SK-N-SH (cell line): Measurements from ENCODE around the gene RPL37A. TPM values are rescaled to one million over a fixed set of nuclear protein-coding genes. Genes with fewer than 3 reads are reported as not detected.

Experiments used
- CTCF ChIA-PET: fragments of 300-600, 350-600 bp; formaldehyde crosslinking; extraction: SDS; loops from one replicate; lab custom pipeline; 2021; lab: Yijun Ruan, JAX
- POLR2A ChIA-PET: fragments of 350-600 bp; sonication (Branson Sonifier 250); formaldehyde crosslinking; extraction: SDS; loops from one replicate; lab custom pipeline; 2020; ENCODE audit warnings: antibody characterized with exemption, inconsistent platforms; lab: Yijun Ruan, JAX
- DNase-seq: peaks from one replicate; pipeline ENCODE4 v3.0.0; 2012
- H2AFZ ChIP-seq: fragments of 200-600 bp; sonication (generic); 2 replicates; pipeline ENCODE4 v1.8.1; 2016; ENCODE audit warnings: antibody characterized with exemption, mild to moderate bottlenecking, low read depth
- H3F3A ChIP-seq: fragments of 200-600 bp; sonication (generic); replicated peaks from 2 replicates; pipeline ENCODE3; 2016; ENCODE audit warnings: antibody characterized with exemption, mild to moderate bottlenecking; ENCODE audit not compliant: insufficient read depth
- H3K27ac ChIP-seq, 2 experiments: fragments of 200-500 bp in 1 of 2; fragments of 200-600 bp in 1 of 2; sonication (Bioruptor generic) in 1 of 2; sonication (generic), shearing (Covaris generic) in 1 of 2; 2 replicates each; pipeline versions ENCODE4 v1.5.1 to v1.6.1; 2014 to 2016; ENCODE audit warnings: low read depth in 2 of 2, inconsistent platforms in 1 of 2, low read length in 1 of 2, mild to moderate bottlenecking in 1 of 2, mixed read lengths in 1 of 2
- H3K27me3 ChIP-seq: fragments of 200-600 bp; sonication (generic), shearing (Covaris generic); 2 replicates; pipeline ENCODE4 v1.6.1; 2016; ENCODE audit warnings: mixed run types; ENCODE audit not compliant: insufficient read depth
- H3K36me3 ChIP-seq, 2 experiments: fragments of 200-500 bp in 1 of 2; fragments of 200-600 bp in 1 of 2; sonication (Bioruptor generic) in 1 of 2; sonication (generic) in 1 of 2; replicated peaks in 1 of 2; 2 replicates each; pipeline versions ENCODE3 to v1.5.1; 2014 to 2016; ENCODE audit warnings: low read length in 1 of 2, mild to moderate bottlenecking in 1 of 2; ENCODE audit not compliant: insufficient read depth in 2 of 2, control insufficient read depth in 1 of 2
- H3K4me1 ChIP-seq, 2 experiments: fragments of 200-500 bp in 1 of 2; fragments of 200-600 bp in 1 of 2; sonication (Bioruptor generic) in 1 of 2; sonication (generic), shearing (Covaris generic) in 1 of 2; 2 replicates each; pipeline versions ENCODE4 v1.5.1 to v1.6.1; 2014 to 2016; ENCODE audit warnings: low read depth in 1 of 2, low read length in 1 of 2, mixed run types in 1 of 2; ENCODE audit not compliant: insufficient read depth in 2 of 2, control insufficient read depth in 1 of 2
- H3K4me2 ChIP-seq: fragments of 200-600 bp; sonication (generic), shearing (Covaris generic); 2 replicates; pipeline ENCODE4 v1.6.1; 2017; ENCODE audit warnings: mixed run types
- H3K4me3 ChIP-seq, 2 experiments: fragments of 200-500 bp in 1 of 2; fragments of 200-600 bp in 1 of 2; sonication (Bioruptor generic) in 1 of 2; sonication (generic), shearing (Covaris generic) in 1 of 2; 2 replicates each; pipeline versions ENCODE4 v1.5.1 to v1.8.1; 2014 to 2016; ENCODE audit warnings: low read depth in 2 of 2, inconsistent platforms in 1 of 2, low read length in 1 of 2, mild to moderate bottlenecking in 1 of 2, mixed read lengths in 1 of 2, moderate library complexity in 1 of 2
- H3K79me2 ChIP-seq: fragments of 200-600 bp; sonication (generic); 2 replicates; pipeline ENCODE4 v1.8.1; 2017; ENCODE audit warnings: mild to moderate bottlenecking; ENCODE audit not compliant: insufficient read depth
- H3K9ac ChIP-seq: fragments of 200-600 bp; sonication (generic); 2 replicates; pipeline ENCODE4 v1.6.1; 2017; ENCODE audit warnings: mixed run types
- H3K9me2 ChIP-seq: fragments of 200-600 bp; sonication (generic); 2 replicates; pipeline ENCODE4 v1.6.1; 2017; ENCODE audit warnings: mixed run types
- H3K9me3 ChIP-seq: fragments of 200-600 bp; sonication (generic); 2 replicates; pipeline ENCODE4 v1.6.1; 2017; ENCODE audit warnings: mixed run types, mild to moderate bottlenecking, moderate library complexity
- H4K20me1 ChIP-seq: fragments of 200-600 bp; sonication (generic); 2 replicates; pipeline ENCODE4 v1.6.1; 2017; ENCODE audit warnings: mild to moderate bottlenecking, mixed run types; ENCODE audit not compliant: insufficient read depth
- ELF1 ChIP-seq: IDR thresholded peaks from 2 replicates; pipeline ENCODE4 v1.4.0; 2012
- EP300 ChIP-seq, 2 experiments: IDR thresholded peaks; 2 replicates each; pipeline versions ENCODE4 v1.4.0 to v1.6.1; 2012; ENCODE audit warnings: borderline replicate concordance in 1 of 2, low read depth in 1 of 2, low read length in 1 of 2
- EZH2phosphoT487 ChIP-seq: fragments of 200-600 bp; sonication (generic); IDR thresholded peaks from 2 replicates; pipeline ENCODE4 v1.6.1; 2017; ENCODE audit warnings: low read depth, mixed run types, mild to moderate bottlenecking, antibody characterized with exemption, moderate library complexity, borderline replicate concordance
- FOSL2 ChIP-seq: IDR thresholded peaks from 2 replicates; pipeline ENCODE4 v1.4.0; 2012; ENCODE audit warnings: low read depth, mild to moderate bottlenecking, moderate library complexity, borderline replicate concordance
- FOXJ3 ChIP-seq: sonication (generic); formaldehyde crosslinking; IDR thresholded peaks from 2 replicates; pipeline ENCODE4 v1.5.1; 2020; ENCODE audit warnings: mild to moderate bottlenecking, missing genetic modification reagents
- FOXM1 ChIP-seq: IDR thresholded peaks from 2 replicates; pipeline ENCODE4 v1.4.0; 2012; ENCODE audit warnings: low read depth, mild to moderate bottlenecking
- MEF2A ChIP-seq: IDR thresholded peaks from 2 replicates; pipeline ENCODE4 v1.4.0; 2012; ENCODE audit warnings: low read depth, borderline replicate concordance
- MXI1 ChIP-seq: IDR thresholded peaks from 2 replicates; pipeline ENCODE4 v1.6.1; 2012; ENCODE audit warnings: mild to moderate bottlenecking, low read depth, low read length, improper control_type of control experiment
- NFIC ChIP-seq: IDR thresholded peaks from 2 replicates; pipeline ENCODE4 v1.4.0; 2012; ENCODE audit warnings: borderline replicate concordance
- NRF1 ChIP-seq: IDR thresholded peaks from 2 replicates; pipeline ENCODE4 v1.6.1; 2012; ENCODE audit warnings: low read depth, mild to moderate bottlenecking, low read length
- POLR2AphosphoS5 ChIP-seq: IDR thresholded peaks from 2 replicates; pipeline ENCODE4 v1.6.1; 2012; ENCODE audit warnings: low read depth, low read length
- RAD21 ChIP-seq: IDR thresholded peaks from 2 replicates; pipeline ENCODE4 v1.6.1; 2012; ENCODE audit warnings: mild to moderate bottlenecking, low read length
- RCOR1 ChIP-seq: fragments of 150-350 bp; IDR thresholded peaks from 2 replicates; pipeline ENCODE4 v1.6.1; 2017; ENCODE audit warnings: antibody characterized with exemption, low read length
- RXRA ChIP-seq: IDR thresholded peaks from 2 replicates; pipeline ENCODE4 v1.4.0; 2012; ENCODE audit warnings: low read depth, mild to moderate bottlenecking, borderline replicate concordance
- SIN3A ChIP-seq: IDR thresholded peaks from 2 replicates; pipeline ENCODE4 v1.6.1; 2012; ENCODE audit warnings: low read depth, mild to moderate bottlenecking, low read length, moderate library complexity, borderline replicate concordance
- SMC3 ChIP-seq: IDR thresholded peaks from 2 replicates; pipeline ENCODE4 v1.6.1; 2012; ENCODE audit warnings: low read depth, low read length, improper control_type of control experiment
- TAF1 ChIP-seq: IDR thresholded peaks from 2 replicates; pipeline ENCODE4 v1.6.1; 2012; ENCODE audit warnings: low read depth, mild to moderate bottlenecking, low read length, moderate library complexity, borderline replicate concordance
- TCF12 ChIP-seq: IDR thresholded peaks from 2 replicates; pipeline ENCODE4 v1.4.0; 2012
- YY1 ChIP-seq: IDR thresholded peaks from 2 replicates; pipeline ENCODE4 v1.4.0; 2012; ENCODE audit warnings: low read depth, mild to moderate bottlenecking
- WGBS: methylation state at CpG from one replicate; pipeline ENCODE4 v1.1.6; 2017; ENCODE audit warnings: low lambda C conversion rate; 5-methylcytosine and 5-hydroxymethylcytosine counted together
- polyA plus RNA-seq, 3 experiments: library from polyadenylated mRNA; depleted of rRNA; stranded (reverse); fragments of >200 nt; gene quantifications; 2 replicates each; pipeline ENCODE4 v1.2.3, GENCODE V29; 2012
- TF ChIP-seq, protein P1 (sequence below): IDR thresholded peaks from 2 replicates; pipeline ENCODE4 v1.6.1; 2012; ENCODE audit warnings: mild to moderate bottlenecking, low read depth, low read length, moderate library complexity
- TF ChIP-seq, protein P2 (sequence below): fragments of 200-600 bp; sonication (generic); IDR thresholded peaks from 2 replicates; pipeline ENCODE4 v1.6.1; 2017; ENCODE audit warnings: antibody characterized with exemption, mild to moderate bottlenecking, moderate library complexity
- TF ChIP-seq, protein P3 (sequence below): IDR thresholded peaks from 2 replicates; pipeline ENCODE4 v1.4.0; 2012; ENCODE audit warnings: low read depth
- TF ChIP-seq, protein P4 (sequence below): IDR thresholded peaks from 2 replicates; pipeline ENCODE4; 2012
- TF ChIP-seq, protein P5 (sequence below): fragments of 150-350 bp; IDR thresholded peaks from 2 replicates; pipeline ENCODE4 v1.6.1; 2017; ENCODE audit warnings: antibody characterized with exemption, low read length, low read depth, borderline replicate concordance

Gene RPL37A
- polyA plus RNA-seq, 1 of the 3 experiments (the other 2 are of a cell fraction): 2,018 TPM

DNA sequence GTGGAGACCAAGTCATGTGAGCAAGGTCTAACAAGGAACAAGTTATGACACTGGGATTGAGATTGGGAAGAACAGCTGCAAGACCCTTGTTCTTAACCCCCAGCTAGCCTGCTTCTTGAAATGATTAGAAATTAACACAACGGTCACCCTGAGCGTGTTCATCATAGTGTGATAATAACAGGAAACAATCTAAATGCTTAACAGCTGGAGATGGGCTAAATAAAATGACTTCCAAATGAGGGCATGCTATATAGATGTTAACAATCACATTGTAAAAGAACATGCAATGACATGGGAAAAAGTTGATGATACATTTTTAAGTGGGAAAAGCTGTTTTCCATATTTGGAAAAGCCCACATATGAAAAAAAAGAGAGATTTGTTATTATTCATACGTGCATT lies 47.6 kb downstream of the RPL37A start (continued):
- TF ChIP-seq, protein P1, sequence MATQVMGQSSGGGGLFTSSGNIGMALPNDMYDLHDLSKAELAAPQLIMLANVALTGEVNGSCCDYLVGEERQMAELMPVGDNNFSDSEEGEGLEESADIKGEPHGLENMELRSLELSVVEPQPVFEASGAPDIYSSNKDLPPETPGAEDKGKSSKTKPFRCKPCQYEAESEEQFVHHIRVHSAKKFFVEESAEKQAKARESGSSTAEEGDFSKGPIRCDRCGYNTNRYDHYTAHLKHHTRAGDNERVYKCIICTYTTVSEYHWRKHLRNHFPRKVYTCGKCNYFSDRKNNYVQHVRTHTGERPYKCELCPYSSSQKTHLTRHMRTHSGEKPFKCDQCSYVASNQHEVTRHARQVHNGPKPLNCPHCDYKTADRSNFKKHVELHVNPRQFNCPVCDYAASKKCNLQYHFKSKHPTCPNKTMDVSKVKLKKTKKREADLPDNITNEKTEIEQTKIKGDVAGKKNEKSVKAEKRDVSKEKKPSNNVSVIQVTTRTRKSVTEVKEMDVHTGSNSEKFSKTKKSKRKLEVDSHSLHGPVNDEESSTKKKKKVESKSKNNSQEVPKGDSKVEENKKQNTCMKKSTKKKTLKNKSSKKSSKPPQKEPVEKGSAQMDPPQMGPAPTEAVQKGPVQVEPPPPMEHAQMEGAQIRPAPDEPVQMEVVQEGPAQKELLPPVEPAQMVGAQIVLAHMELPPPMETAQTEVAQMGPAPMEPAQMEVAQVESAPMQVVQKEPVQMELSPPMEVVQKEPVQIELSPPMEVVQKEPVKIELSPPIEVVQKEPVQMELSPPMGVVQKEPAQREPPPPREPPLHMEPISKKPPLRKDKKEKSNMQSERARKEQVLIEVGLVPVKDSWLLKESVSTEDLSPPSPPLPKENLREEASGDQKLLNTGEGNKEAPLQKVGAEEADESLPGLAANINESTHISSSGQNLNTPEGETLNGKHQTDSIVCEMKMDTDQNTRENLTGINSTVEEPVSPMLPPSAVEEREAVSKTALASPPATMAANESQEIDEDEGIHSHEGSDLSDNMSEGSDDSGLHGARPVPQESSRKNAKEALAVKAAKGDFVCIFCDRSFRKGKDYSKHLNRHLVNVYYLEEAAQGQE: no peak
- TF ChIP-seq MXI1: no peak
- TF ChIP-seq, protein P2, sequence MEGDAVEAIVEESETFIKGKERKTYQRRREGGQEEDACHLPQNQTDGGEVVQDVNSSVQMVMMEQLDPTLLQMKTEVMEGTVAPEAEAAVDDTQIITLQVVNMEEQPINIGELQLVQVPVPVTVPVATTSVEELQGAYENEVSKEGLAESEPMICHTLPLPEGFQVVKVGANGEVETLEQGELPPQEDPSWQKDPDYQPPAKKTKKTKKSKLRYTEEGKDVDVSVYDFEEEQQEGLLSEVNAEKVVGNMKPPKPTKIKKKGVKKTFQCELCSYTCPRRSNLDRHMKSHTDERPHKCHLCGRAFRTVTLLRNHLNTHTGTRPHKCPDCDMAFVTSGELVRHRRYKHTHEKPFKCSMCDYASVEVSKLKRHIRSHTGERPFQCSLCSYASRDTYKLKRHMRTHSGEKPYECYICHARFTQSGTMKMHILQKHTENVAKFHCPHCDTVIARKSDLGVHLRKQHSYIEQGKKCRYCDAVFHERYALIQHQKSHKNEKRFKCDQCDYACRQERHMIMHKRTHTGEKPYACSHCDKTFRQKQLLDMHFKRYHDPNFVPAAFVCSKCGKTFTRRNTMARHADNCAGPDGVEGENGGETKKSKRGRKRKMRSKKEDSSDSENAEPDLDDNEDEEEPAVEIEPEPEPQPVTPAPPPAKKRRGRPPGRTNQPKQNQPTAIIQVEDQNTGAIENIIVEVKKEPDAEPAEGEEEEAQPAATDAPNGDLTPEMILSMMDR: no peak

DNA sequence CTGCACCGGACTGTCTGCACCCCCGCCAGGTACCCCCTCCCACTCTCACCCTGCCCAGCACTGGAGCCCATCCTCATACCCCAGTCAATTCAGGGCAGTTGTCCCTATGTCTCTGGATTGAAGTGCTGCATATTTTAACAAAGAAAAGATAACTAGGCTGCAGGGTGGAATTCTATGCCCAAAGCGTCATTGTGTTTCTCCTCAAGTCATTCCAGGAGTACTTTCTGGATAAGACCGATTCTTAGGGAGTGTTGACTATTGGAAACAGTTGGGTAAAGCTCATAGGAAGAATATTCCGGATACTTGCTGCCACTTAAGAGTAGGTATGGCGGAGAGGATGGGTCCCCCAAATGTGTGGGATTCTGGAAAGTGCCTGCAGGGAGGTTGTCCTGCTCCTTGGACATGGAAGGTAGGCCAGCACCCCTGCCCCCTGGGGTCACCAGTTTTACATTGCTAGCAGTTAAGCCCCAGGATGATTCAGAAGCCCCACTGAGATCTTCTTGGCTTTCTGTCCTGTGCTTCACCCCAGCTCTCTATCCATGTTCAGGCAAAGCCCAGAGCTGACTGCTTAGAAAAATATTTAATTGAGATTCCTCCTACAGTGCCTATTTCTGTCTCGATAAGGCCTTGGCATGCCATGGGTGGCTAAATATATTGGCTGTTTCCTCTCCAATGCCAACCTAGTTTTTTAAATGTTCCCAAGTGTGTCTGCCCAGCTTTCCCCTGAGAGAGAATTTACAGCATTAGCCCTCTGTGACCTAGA lies 48.2 kb downstream of the RPL37A start:
- WGBS: 74% methylated on average over 7 of the region's 7 CpGs
- no peaks in the 10 kb centered on the region for H3K9me3 ChIP-seq
- no peaks in the 10 kb centered on the region for H3K79me2 ChIP-seq
- H3K4me2 ChIP-seq: peak overlapping the region; percentile 61
- H2AFZ ChIP-seq: 0 out of 2 replicates have a peak overlapping the region, but pooled peaks have one; percentile 29
- no peaks in the 10 kb centered on the region for H3K36me3 ChIP-seq
- DNase-seq: no peak
- CTCF ChIA-PET: interaction anchor here (1.1 to 2.4 kb wide), 3 partner anchors 9 to 119 kb away, joined by 3 to 6 read pairs (median 3); no protein-coding TSS in a partner anchor
- H3K27ac ChIP-seq: peak overlapping the region; percentile 7 to 70; a peak in 3 of 4 replicates
- POLR2A ChIA-PET: no interaction called here
- H3F3A ChIP-seq: peaks cover 34% of the 10 kb centered on the region
- no peak overlapping the region for H3K4me3 ChIP-seq
- peak overlapping the region; percentile 3; the same call in 1 of the 2 replicates for H3K9ac ChIP-seq
- H3K4me1 ChIP-seq: peaks cover 3 to 50% of the 10 kb centered on the region in 2 experiments; a peak in 3 of 4 replicates
- no peaks in the 10 kb centered on the region for H3K27me3 ChIP-seq
- no peaks in the 10 kb centered on the region for H4K20me1 ChIP-seq
- no peaks in the 10 kb centered on the region for H3K9me2 ChIP-seq
- peak; percentile 59 for TF ChIP-seq TCF12
- no peak for TF ChIP-seq FOXM1
- TF ChIP-seq TAF1: no peak
- TF ChIP-seq, protein P3, sequence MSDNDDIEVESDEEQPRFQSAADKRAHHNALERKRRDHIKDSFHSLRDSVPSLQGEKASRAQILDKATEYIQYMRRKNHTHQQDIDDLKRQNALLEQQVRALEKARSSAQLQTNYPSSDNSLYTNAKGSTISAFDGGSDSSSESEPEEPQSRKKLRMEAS: no peak
- no peak for TF ChIP-seq YY1
- peak; percentile 55 for TF ChIP-seq NFIC
- no peak for TF ChIP-seq POLR2AphosphoS5
- peak; percentile 58; the same call in 1 of the 2 replicates for TF ChIP-seq MEF2A
- peak; percentile 71; the same call in 1 of the 2 replicates for TF ChIP-seq RXRA
- no peak for TF ChIP-seq EZH2phosphoT487
- TF ChIP-seq SMC3: no peak
- TF ChIP-seq NRF1: no peak
- no peak for TF ChIP-seq RAD21
- TF ChIP-seq EP300 (IDR thresholded peaks at IDR 0.05; ENCODE audit: borderline replicate concordance in 1 of 2, low read depth in 1 of 2, low read length in 1 of 2): peak in 1 of 2 experiments; percentile 29; a peak in 1 of 4 replicates
- peak; percentile 62; the same call in 1 of the 2 replicates for TF ChIP-seq FOSL2
- TF ChIP-seq, protein P4, sequence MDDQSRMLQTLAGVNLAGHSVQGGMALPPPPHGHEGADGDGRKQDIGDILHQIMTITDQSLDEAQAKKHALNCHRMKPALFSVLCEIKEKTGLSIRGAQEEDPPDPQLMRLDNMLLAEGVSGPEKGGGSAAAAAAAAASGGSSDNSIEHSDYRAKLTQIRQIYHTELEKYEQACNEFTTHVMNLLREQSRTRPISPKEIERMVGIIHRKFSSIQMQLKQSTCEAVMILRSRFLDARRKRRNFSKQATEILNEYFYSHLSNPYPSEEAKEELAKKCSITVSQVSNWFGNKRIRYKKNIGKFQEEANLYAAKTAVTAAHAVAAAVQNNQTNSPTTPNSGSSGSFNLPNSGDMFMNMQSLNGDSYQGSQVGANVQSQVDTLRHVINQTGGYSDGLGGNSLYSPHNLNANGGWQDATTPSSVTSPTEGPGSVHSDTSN: peak; percentile 5; the same call in 1 of the 2 replicates
- TF ChIP-seq, protein P5, sequence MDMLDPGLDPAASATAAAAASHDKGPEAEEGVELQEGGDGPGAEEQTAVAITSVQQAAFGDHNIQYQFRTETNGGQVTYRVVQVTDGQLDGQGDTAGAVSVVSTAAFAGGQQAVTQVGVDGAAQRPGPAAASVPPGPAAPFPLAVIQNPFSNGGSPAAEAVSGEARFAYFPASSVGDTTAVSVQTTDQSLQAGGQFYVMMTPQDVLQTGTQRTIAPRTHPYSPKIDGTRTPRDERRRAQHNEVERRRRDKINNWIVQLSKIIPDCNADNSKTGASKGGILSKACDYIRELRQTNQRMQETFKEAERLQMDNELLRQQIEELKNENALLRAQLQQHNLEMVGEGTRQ: no peak
- TF ChIP-seq FOXJ3: no peak
- no peak for TF ChIP-seq RCOR1
- no peak for TF ChIP-seq ELF1
- no peak for TF ChIP-seq SIN3A
